HepG2 (cell line): Measurements from ENCODE around the gene TSGA10IP. TPM values are rescaled to one million over a fixed set of nuclear protein-coding genes. Genes with fewer than 3 reads are reported as not detected.

Experiments
- ATAC-seq: fragments of 200-7000 bp; cut with Tn5 transposase; 3 replicates; pipeline ENCODE4 v1.9.1; 2020; ENCODE audit warnings: mild to moderate bottlenecking, moderate library complexity
- BruUV-seq: library from RNA; stranded (reverse); fragments of 400-500 nt; replicated peaks from 2 replicates; lab custom pipeline; 2021; lab: Mats Ljungman, UMichigan
- CTCF ChIA-PET: fragments of 300-600 bp; formaldehyde crosslinking; extraction: SDS; loops from one replicate; lab custom pipeline; 2021; ENCODE audit warnings: low total read pairs, inconsistent platforms, low intra/inter-chr PET ratio; lab: Yijun Ruan, JAX
- POLR2A ChIA-PET: fragments of 350-600 bp; sonication (Branson Sonifier 250); formaldehyde crosslinking; loops from one replicate; lab custom pipeline; 2020; ENCODE audit warnings: antibody characterized with exemption, inconsistent platforms; lab: Yijun Ruan, JAX
- DNase-seq: peaks from one replicate; pipeline ENCODE4 v3.0.0-alpha.2; 2015; ENCODE audit warnings: low spot score
- FAIRE-seq: peaks from 3 replicates; lab custom pipeline; 2011; peaks lifted over from hg19 to GRCh38; lab: Jason Lieb, UNC
- H2AFZ ChIP-seq: one replicate; pipeline ENCODE4 v1.6.1; 2011; ENCODE audit warnings: low read length, inconsistent platforms
- H3K27ac ChIP-seq: fragments of 300-600 bp; 3 replicates; pipeline ENCODE4 v1.8.0; 2011; ENCODE audit warnings: mixed run types, mild to moderate bottlenecking, mixed read lengths, low read length, inconsistent platforms; ENCODE audit not compliant: insufficient read depth; ENCODE audit errors: extremely low read length
- H3K27me3 ChIP-seq, 2 experiments: fragments of 200-600 bp in 1 of 2; 2 replicates in 1 of 2; 3 replicates in 1 of 2; pipeline versions ENCODE4 v1.6.0 to v1.8.0; 2011; ENCODE audit warnings: low read length in 2 of 2, mild to moderate bottlenecking in 2 of 2, moderate library complexity in 2 of 2, inconsistent platforms in 1 of 2; ENCODE audit not compliant: insufficient read depth in 2 of 2, control insufficient read depth in 1 of 2
- H3K36me3 ChIP-seq, 2 experiments: fragments of 200-600 bp in 1 of 2; replicated peaks in 1 of 2; 2 replicates in 1 of 2; 3 replicates in 1 of 2; pipeline versions ENCODE4 v1.5.1 to v1.8.0; 2011; ENCODE audit warnings: low read length in 2 of 2, inconsistent platforms in 1 of 2; ENCODE audit not compliant: insufficient read depth in 2 of 2, control insufficient read depth in 1 of 2
- H3K4me1 ChIP-seq: 2 replicates; pipeline ENCODE4 v1.5.1; 2012; ENCODE audit warnings: low read length, inconsistent platforms; ENCODE audit not compliant: insufficient read depth
- H3K4me2 ChIP-seq: 2 replicates; pipeline ENCODE4 v1.6.0; 2011; ENCODE audit warnings: low read depth, low read length, inconsistent platforms
- H3K4me3 ChIP-seq, 3 experiments: fragments of 200-600 bp in 1 of 3; sonication (generic), shearing (Covaris generic) in 1 of 3; replicated peaks in 1 of 3; 2 replicates each; pipeline ENCODE4 v1.5.1; 2011 to 2016; ENCODE audit warnings: low read length in 3 of 3, inconsistent platforms in 2 of 3, low read depth in 2 of 3, mild to moderate bottlenecking in 2 of 3, control low read depth in 1 of 3, mixed read lengths in 1 of 3; ENCODE audit not compliant: insufficient read depth in 1 of 3
- H3K79me2 ChIP-seq: one replicate; pipeline ENCODE4 v1.6.1; 2011; ENCODE audit warnings: low read length, inconsistent platforms; ENCODE audit not compliant: insufficient read depth
- H3K9ac ChIP-seq: 2 replicates; pipeline ENCODE4 v1.6.0; 2011; ENCODE audit warnings: mild to moderate bottlenecking, low read depth, low read length, inconsistent platforms; ENCODE audit not compliant: insufficient read depth
- H3K9me3 ChIP-seq: 2 replicates; pipeline ENCODE4 v1.5.1; 2012; ENCODE audit warnings: mild to moderate bottlenecking, low read length
- H4K20me1 ChIP-seq: 2 replicates; pipeline ENCODE4 v1.6.0; 2011; ENCODE audit warnings: inconsistent platforms, mild to moderate bottlenecking, low read length, moderate library complexity; ENCODE audit not compliant: insufficient read depth
- AGO2 ChIP-seq: fragments of 200-400 bp; formaldehyde crosslinking; optimal IDR thresholded peaks from 2 replicates; pipeline ENCODE3; 2017; ENCODE audit warnings: mild to moderate bottlenecking, low read depth, low read length, moderate library complexity
- ATF2 ChIP-seq: sonication (generic); formaldehyde crosslinking; IDR thresholded peaks from 2 replicates; pipeline ENCODE4 v1.4.0; 2020; ENCODE audit warnings: missing genetic modification reagents
- ATF7 ChIP-seq, 2 experiments: fragments of 450-650 bp in 1 of 2; sonication (generic) in 1 of 2; formaldehyde crosslinking in 1 of 2; IDR thresholded peaks; 2 replicates each; pipeline versions ENCODE4 v1.4.0 to v1.6.1; 2016 to 2020; ENCODE audit warnings: antibody characterized with exemption in 1 of 2, mild to moderate bottlenecking in 1 of 2, missing genetic modification reagents in 1 of 2
- CTCF ChIP-seq: sonication (generic); formaldehyde crosslinking; IDR thresholded peaks from 2 replicates; pipeline ENCODE4 v1.5.0; 2020; ENCODE audit warnings: mild to moderate bottlenecking, missing genetic modification reagents, moderate library complexity
- MEIS2 ChIP-seq: sonication (generic); formaldehyde crosslinking; IDR thresholded peaks from 2 replicates; pipeline ENCODE4 v1.9.0; 2021; ENCODE audit warnings: mild to moderate bottlenecking, missing genetic modification reagents
- MYC ChIP-seq: sonication (generic); formaldehyde crosslinking; IDR thresholded peaks from 2 replicates; pipeline ENCODE4 v1.9.0; 2021; ENCODE audit warnings: missing genetic modification reagents, borderline replicate concordance
- RXRA ChIP-seq: sonication (generic); formaldehyde crosslinking; IDR thresholded peaks from 2 replicates; pipeline ENCODE4 v1.5.1; 2020; ENCODE audit warnings: missing genetic modification reagents
- SAP130 ChIP-seq: IDR thresholded peaks from 2 replicates; pipeline ENCODE4 v1.6.1; 2016; ENCODE audit warnings: low read depth
- THAP7 ChIP-seq: sonication (generic); formaldehyde crosslinking; IDR thresholded peaks from 2 replicates; pipeline ENCODE4 v1.8.1; 2023; ENCODE audit warnings: mild to moderate bottlenecking, missing genetic modification reagents
- ZFY ChIP-seq: sonication (generic); formaldehyde crosslinking; IDR thresholded peaks from 2 replicates; pipeline ENCODE4 v1.4.0; 2020; ENCODE audit warnings: missing genetic modification reagents
- ZKSCAN1 ChIP-seq: fragments of 150-350 bp; IDR thresholded peaks from 2 replicates; pipeline ENCODE4 v1.6.1; 2014; ENCODE audit warnings: low read length
- ZMYM3 ChIP-seq: sonication (generic); formaldehyde crosslinking; IDR thresholded peaks from 2 replicates; pipeline ENCODE4 v1.5.1; 2020; ENCODE audit warnings: mild to moderate bottlenecking, missing genetic modification reagents
- ZNF253 ChIP-seq: sonication (generic); formaldehyde crosslinking; IDR thresholded peaks from 2 replicates; pipeline ENCODE4 v1.8.0; 2022; ENCODE audit warnings: mild to moderate bottlenecking, missing genetic modification reagents, borderline replicate concordance
- ZNF441 ChIP-seq: sonication (generic); formaldehyde crosslinking; IDR thresholded peaks from 2 replicates; pipeline ENCODE4 v1.7.0; 2021; ENCODE audit warnings: missing genetic modification reagents, borderline replicate concordance
- ZNF501 ChIP-seq: sonication (generic); formaldehyde crosslinking; IDR thresholded peaks from 2 replicates; pipeline ENCODE4 v1.5.1; 2020; ENCODE audit warnings: mild to moderate bottlenecking, moderate library complexity, missing genetic modification reagents
- ZNF564 ChIP-seq: sonication (generic); formaldehyde crosslinking; IDR thresholded peaks from 2 replicates; pipeline ENCODE4 v1.8.1; 2023; ENCODE audit warnings: mild to moderate bottlenecking, missing genetic modification reagents
- ZNF775 ChIP-seq: sonication (generic); formaldehyde crosslinking; IDR thresholded peaks from 2 replicates; pipeline ENCODE4 v1.4.0; 2020; ENCODE audit warnings: missing genetic modification reagents, mild to moderate bottlenecking, moderate library complexity, borderline replicate concordance
- WGBS: methylation state at CpG from one replicate; pipeline ENCODE4 v1.1.6; 2017; ENCODE audit warnings: low lambda C conversion rate; 5-methylcytosine and 5-hydroxymethylcytosine counted together
- in situ Hi-C: cut with HindIII; loops from 2 replicates; pipeline ENCODE4 v1.10.0; 2017; ENCODE audit warnings: low pct_unique_long_range_greater_than_20kb; ENCODE audit not compliant: extremely low pct_ligation_motif_present
- intact Hi-C: fragments of 100-400 bp; cut with micrococcal nuclease; formaldehyde crosslinking; loops from one replicate; pipeline ENCODE4 v1.10.0; 2022; ENCODE audit not compliant: unreplicated experiment
- polyA plus RNA-seq, 8 experiments: library from polyadenylated mRNA; depleted of rRNA in 3 of 8; stranded (reverse) in 7 of 8; unstranded in 1 of 8; fragments of >200 nt; fragmentation: Illumina TruSeq in 4 of 8; extraction: Trizol in 4 of 8; gene quantifications; 2 replicates each; pipeline versions ENCODE4 v1.2.1 to v1.2.3, GENCODE V29; 2011 to 2016; ENCODE audit warnings: low read depth in 4 of 8, missing spikeins in 1 of 8, mixed read lengths in 1 of 8; ENCODE audit not compliant: insufficient read depth in 1 of 8
- total RNA-seq, 5 experiments: library from RNA; depleted of rRNA; stranded (reverse); fragments of >200 nt; fragmentation: Illumina TruSeq; extraction: Trizol; gene quantifications; 2 replicates each; pipeline ENCODE4 v1.2.3, GENCODE V29; 2016; ENCODE audit warnings: low read depth in 1 of 5
- TF ChIP-seq, protein P1 (sequence below): IDR thresholded peaks from 2 replicates; pipeline ENCODE4 v1.6.1; 2016; ENCODE audit warnings: missing compliant biosample characterization, missing genetic modification reagents, borderline replicate concordance

TSGA10IP gene
- total and polyA plus RNA-seq, 2 of the 13 experiments (the other 11 are each of a cell fraction or from before 2014, with no cell fraction given) = not detected

DNA sequence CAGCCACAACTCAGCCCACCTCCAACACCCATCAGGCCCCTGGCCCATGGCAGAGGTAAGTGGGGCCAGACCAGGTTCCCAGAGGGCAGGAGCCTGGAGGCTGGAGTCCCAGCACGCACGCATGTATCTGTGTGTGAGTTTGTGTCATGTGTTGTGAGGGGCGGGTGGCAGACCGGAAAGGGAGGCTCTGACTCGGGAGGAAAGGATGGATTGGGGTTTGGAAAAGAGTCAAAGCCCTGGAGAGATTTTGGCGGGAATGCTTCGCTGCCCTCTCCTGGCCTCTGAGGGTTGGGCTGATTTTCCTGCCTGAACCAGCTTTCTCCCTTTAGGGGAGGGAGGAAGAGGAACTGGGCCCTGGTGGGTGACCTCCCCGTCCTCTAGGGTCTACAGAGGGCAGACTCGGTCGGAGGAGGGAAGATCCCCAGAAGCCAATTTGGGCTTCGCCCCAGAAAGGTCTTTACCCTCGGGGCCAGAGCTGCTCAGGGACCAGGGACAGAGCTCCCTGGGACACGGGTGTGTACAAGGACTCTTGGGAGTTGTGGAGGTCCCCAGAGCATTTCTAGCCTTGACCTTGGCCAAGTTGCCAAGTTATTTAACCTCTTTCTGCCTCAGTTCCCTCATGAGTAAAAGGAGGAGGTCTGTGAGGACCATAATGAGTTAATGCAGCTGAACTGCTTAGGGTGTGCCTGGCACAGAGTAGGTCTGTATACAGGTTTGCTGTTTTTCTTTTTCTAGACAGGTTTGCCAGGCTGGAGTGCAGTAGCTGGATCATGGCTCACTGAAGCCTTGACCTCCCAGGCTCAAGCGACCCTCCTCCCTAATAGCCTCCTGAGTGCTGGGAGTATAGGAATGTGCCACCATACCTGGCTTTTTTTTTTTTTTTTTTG, 33.4 kb upstream of the TSGA10IP start:
- Histone ChIP-seq H2AFZ (no peak overlapping the region), H3K36me3 (no peaks in the 10 kb centered on the region), H3K9ac (no peak overlapping the region; the same call in 1 of the 2 replicates), H3K4me2 (peak overlapping the region; percentile 50), H3K4me1 (peaks cover 60% of the 10 kb centered on the region), H3K4me3 (peak overlapping the region in 1 of 3 experiments; percentile 21; a peak in 1 of 6 replicates), H3K79me2 (no peaks in the 10 kb centered on the region), H3K27me3 (peaks cover 0 to 3% of the 10 kb centered on the region in 2 experiments; a peak in 1 of 5 replicates), H4K20me1 (no peaks in the 10 kb centered on the region), H3K9me3 (no peaks in the 10 kb centered on the region), H3K27ac (no peak overlapping the region)
- POLR2A ChIA-PET = interaction anchor here (0.8 to 2.4 kb wide), 3 partner anchors 13 to 295 kb away, joined by 3 to 21 read pairs (median 9); partner anchors contain the start of genes CCDC85B, FIBP and FOSL1
- CTCF ChIA-PET = no interaction called here
- in situ Hi-C loops = no loop called here
- ATAC-seq = peak; percentile 31
- 6% methylated on average over 5 of the region's 14 CpGs for WGBS
- no peak for FAIRE-seq
- intact Hi-C loops = no loop called here
- no peak for DNase-seq
- BruUV-seq = no TSS peak
- TF ChIP-seq ZMYM3 (CRISPR knock-in tag) (no peak), ZNF253 (CRISPR knock-in tag) (no peak), CTCF (CRISPR knock-in tag) (peak; percentile 53), MYC (CRISPR knock-in tag) (0 out of 2 replicates have a peak, but pooled peaks have one; percentile 30), ATF7 (IDR thresholded peaks at IDR 0.05) (no peak), ATF7 (CRISPR knock-in tag; IDR thresholded peaks at IDR 0.05) (no peak), ATF2 (CRISPR knock-in tag) (no peak), ZNF564 (CRISPR knock-in tag) (0 out of 2 replicates have a peak, but pooled peaks have one; percentile 11), RXRA (0 out of 2 replicates have a peak, but pooled peaks have one; percentile 12), ZNF775 (CRISPR knock-in tag) (no peak), SAP130 (CRISPR knock-in tag) (peak; percentile 60), ZFY (CRISPR knock-in tag) (peak; percentile 42; the same call in 1 of the 2 replicates), ZKSCAN1 (0 out of 2 replicates have a peak, but pooled peaks have one; percentile 14), ZNF441 (0 out of 2 replicates have a peak, but pooled peaks have one; percentile 26), MEIS2 (no peak), THAP7 (CRISPR knock-in tag) (0 out of 2 replicates have a peak, but pooled peaks have one; percentile 34), AGO2 (no peak), ZNF501 (no peak)
- TF ChIP-seq, protein P1, sequence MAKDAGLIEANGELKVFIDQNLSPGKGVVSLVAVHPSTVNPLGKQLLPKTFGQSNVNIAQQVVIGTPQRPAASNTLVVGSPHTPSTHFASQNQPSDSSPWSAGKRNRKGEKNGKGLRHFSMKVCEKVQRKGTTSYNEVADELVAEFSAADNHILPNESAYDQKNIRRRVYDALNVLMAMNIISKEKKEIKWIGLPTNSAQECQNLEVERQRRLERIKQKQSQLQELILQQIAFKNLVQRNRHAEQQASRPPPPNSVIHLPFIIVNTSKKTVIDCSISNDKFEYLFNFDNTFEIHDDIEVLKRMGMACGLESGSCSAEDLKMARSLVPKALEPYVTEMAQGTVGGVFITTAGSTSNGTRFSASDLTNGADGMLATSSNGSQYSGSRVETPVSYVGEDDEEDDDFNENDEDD (CRISPR knock-in tag) = peak; percentile 75; the same call in 1 of the 2 replicates
